A204.1 (cell line): ENCODE results near the gene ARPIN.
"Not testable (repeated sequence)": the region's sequence is repeated elsewhere in the genome, so short reads cannot be mapped to it uniquely, and the experiment has no call there.

Source experiments
- FAIRE-seq: peaks from 2 replicates; lab custom pipeline; 2012; peaks lifted over from hg19 to GRCh38; lab: Jason Lieb, UNC

The ARPIN gene

GRCh38 chr15:89877083-89877425, 35.7 kb downstream of the ARPIN start:
- no peak for FAIRE-seq

- FAIRE-seq = no peak
Observed at GRCh38 chr15:89876396-89877082, 36.2 kb downstream of the ARPIN start.

GRCh38 chr15:89875741-89876140, 37.0 kb downstream of the ARPIN start:
- FAIRE-seq = no peak

GRCh38 chr15:89874926-89875564, 37.7 kb downstream of the ARPIN start:
- peak; percentile 40 for FAIRE-seq

GRCh38 chr15:89870688-89871288, 42.0 kb downstream of the ARPIN start:
- no peak for FAIRE-seq

- no peak for FAIRE-seq
Observed at GRCh38 chr15:89870006-89870405, 42.7 kb downstream of the ARPIN start.

- not testable (repeated sequence) for FAIRE-seq
Observed at GRCh38 chr15:89869490-89869889, 43.3 kb downstream of the ARPIN start.

- no peak for FAIRE-seq
Observed at GRCh38 chr15:89864958-89865739, 47.6 kb downstream of the ARPIN start.

- no peak for FAIRE-seq
Observed at GRCh38 chr15:89863918-89864317, 48.8 kb downstream of the ARPIN start.

GRCh38 chr15:89860891-89861290, 51.9 kb downstream of the ARPIN start:
- FAIRE-seq = no peak

GRCh38 chr15:89860431-89860830, 52.3 kb downstream of the ARPIN start:
- FAIRE-seq = no peak

GRCh38 chr15:89858661-89859458, 53.9 kb downstream of the ARPIN start:
- FAIRE-seq = no peak

GRCh38 chr15:89857673-89858072, 55.1 kb downstream of the ARPIN start:
- no peak for FAIRE-seq

GRCh38 chr15:89855948-89856347, 56.8 kb downstream of the ARPIN start:
- FAIRE-seq = no peak

- FAIRE-seq = not testable (repeated sequence)
Observed at GRCh38 chr15:89854863-89855262, 57.9 kb downstream of the ARPIN start.

- no peak for FAIRE-seq
Observed at GRCh38 chr15:89852342-89852995, 60.3 kb downstream of the ARPIN start.

- no peak for FAIRE-seq
Observed at GRCh38 chr15:89851673-89852341, 60.9 kb downstream of the ARPIN start.

- no peak for FAIRE-seq
Observed at GRCh38 chr15:89848970-89849292, 63.8 kb downstream of the ARPIN start.

GRCh38 chr15:89847101-89847500, 65.7 kb downstream of the ARPIN start:
- no peak for FAIRE-seq

- peak; percentile 99 for FAIRE-seq
Observed at GRCh38 chr15:89845305-89845893, 67.4 kb downstream of the ARPIN start.
